Adrenal gland (tissue), 12 donors: ENCODE data around the gene PTPRD. TPM values are rescaled to one million over a fixed set of nuclear protein-coding genes. Genes with fewer than 3 reads are reported as not detected.
"Not testable (repeated sequence)": the region's sequence is repeated elsewhere in the genome, so short reads cannot be mapped to it uniquely, and the experiment has no call there.

Experiments
- DNase-seq, 7 donors: peaks; one replicate each; pipeline ENCODE4 v3.0.0-alpha.2; 2019 to 2020
- H3K27ac ChIP-seq, 5 donors: fragments of 200-600 bp; sonication (generic) in 4 of 5; 1 replicate in 3 of 5; 2 replicates in 2 of 5; pipeline versions ENCODE4 v1.5.1 to v1.8.0; 2016 to 2020; ENCODE audit warnings: mild to moderate bottlenecking in 1 of 5
- H3K27me3 ChIP-seq: fragments of 200-600 bp; 2 replicates; pipeline ENCODE4 v1.8.0; 2021
- H3K36me3 ChIP-seq, 2 donors: fragments of 200-600 bp; replicated peaks in 1 of 2; 1 replicate in 1 of 2; 2 replicates in 1 of 2; pipeline versions ENCODE4 v1.5.1 to v1.8.0; 2018 to 2022
- H3K4me1 ChIP-seq, 2 donors: fragments of 200-600 bp; replicated peaks in 1 of 2; 1 replicate in 1 of 2; 2 replicates in 1 of 2; pipeline versions ENCODE4 v1.5.1 to v1.8.0; 2018 to 2021
- H3K4me3 ChIP-seq, 4 donors: fragments of 200-600 bp; sonication (generic) in 3 of 4; one replicate each; pipeline ENCODE4 v1.5.1; 2016 to 2018
- H3K9me3 ChIP-seq, 3 donors: fragments of 200-600 bp; sonication (generic) in 1 of 3; replicated peaks in 1 of 3; 1 replicate in 2 of 3; 2 replicates in 1 of 3; pipeline versions ENCODE4 v1.5.1 to v1.8.0; 2016 to 2021
- CTCF ChIP-seq, 6 experiments: fragments of 450-650 bp in 4 of 6; fragments of 200-600 bp in 2 of 6; sonication (generic) in 1 of 6; IDR thresholded peaks; 1 replicate in 5 of 6; 2 replicates in 1 of 6; pipeline versions ENCODE4 v1.5.1 to v1.8.0; 2016 to 2021; ENCODE audit warnings: antibody characterized with exemption in 6 of 6, mild to moderate bottlenecking in 2 of 6, moderate library complexity in 1 of 6
- POLR2A ChIP-seq, 2 donors: fragments of 450-650 bp; IDR thresholded peaks; one replicate each; pipeline ENCODE4 v1.6.1; 2017; ENCODE audit warnings: antibody characterized with exemption in 2 of 2, mild to moderate bottlenecking in 2 of 2, moderate library complexity in 1 of 2
- WGBS, 4 donors: extraction: QIAGEN DNeasy Blood & Tissue Kit in 2 of 4; methylation state at CpG; one replicate each; pipeline versions ENCODE4 v1.1.5 to v1.1.7; 2013 to 2017; 5-methylcytosine and 5-hydroxymethylcytosine counted together
- intact Hi-C, 2 donors: fragments of 100-400 bp; cut with DNase I; formaldehyde crosslinking; loops; one replicate each; pipeline versions ENCODE4 v1.14.1 to v1.15.0; 2022 to 2023
- polyA plus RNA-seq, 3 donors: library from polyadenylated mRNA; stranded (reverse); fragments of 200-250 nt in 2 of 3; fragments of 350-450 nt in 1 of 3; fragmentation: Illumina TruSeq in 1 of 3; extraction: RNeasy Lipid Tissue Mini Kit (QIAGEN cat#74804) in 1 of 3; gene quantifications; one replicate each; pipeline ENCODE4 v1.2.3, GENCODE V29; 2013 to 2014
- total RNA-seq, 9 donors: library from RNA; depleted of rRNA in 4 of 9; stranded (reverse); fragments of >200 nt in 4 of 9; fragments of 120-200 nt in 1 of 9; fragmentation: NEBNext Ultra II Directional in 1 of 9; extraction: Animal tissue kit (Norgen Biotek cat#: 25700) in 1 of 9; gene quantifications; one replicate each; pipeline versions ENCODE4 v1.1.0 to v1.2.4, GENCODE V29; 2013 to 2023
- donor health status: healthy with polysubstance abuse.
- donor health status: Bipolar disorder and iron deficiency.
- donor health status: DM: yes; HTN: yes; CAD: no.
- donor health status: DM: no; HTN: no; CAD: no.
- donor health status: DM: no; HTN: no; CAD: no.
- donor health status: DM: yes; HTN: yes; CAD: no.

PTPRD gene
- total and polyA plus RNA-seq, 12 donors = 0.61 to 71.2 (median 4.5) TPM

GRCh38 chr9:10512144-10512543 lies 100.7 kb downstream of the PTPRD start:
- Histone ChIP-seq H3K9me3 (no peaks in the 10 kb centered on the region), H3K4me3 (no peak overlapping the region), H3K4me1 (no peaks in the 10 kb centered on the region), H3K27me3 (no peaks in the 10 kb centered on the region), H3K27ac (no peak overlapping the region), H3K36me3 (no peaks in the 10 kb centered on the region)
- WGBS, 4 donors = 81 to 90% (median 85%) methylated on average over 3 of the region's 3 CpGs
- intact Hi-C loops = no loop called here
- no peak for DNase-seq
- TF ChIP-seq CTCF (IDR thresholded peaks at IDR 0.05) (no peak), POLR2A (IDR thresholded peaks at IDR 0.05) (no peak)

- TF ChIP-seq POLR2A (IDR thresholded peaks at IDR 0.05) (no peak), CTCF (IDR thresholded peaks at IDR 0.05) (no peak)
- no peaks in the 10 kb centered on the region for H3K4me1 ChIP-seq
- no peaks in the 10 kb centered on the region for H3K27me3 ChIP-seq
- H3K36me3 ChIP-seq = no peaks in the 10 kb centered on the region
- no peaks in the 10 kb centered on the region for H3K9me3 ChIP-seq
- 74 to 87% (median 78%) methylated on average over 4 of the region's 4 CpGs for WGBS, 4 donors
- H3K4me3 ChIP-seq = no peak overlapping the region
- intact Hi-C loops = no loop called here
- DNase-seq = no peak
- H3K27ac ChIP-seq = no peak overlapping the region
Observed at GRCh38 chr9:10488937-10489336, 123.9 kb downstream of the PTPRD start.

GRCh38 chr9:10479172-10479571 lies 133.6 kb downstream of the PTPRD start:
- DNase-seq = no peak
- intact Hi-C loops = no loop called here
- 41 to 46% (median 43%) methylated on average over 3 of the region's 3 CpGs for WGBS, 4 donors

GRCh38 chr9:10449201-10449617 lies 163.6 kb downstream of the PTPRD start:
- intact Hi-C loops, H3K4me3 ChIP-seq, DNase-seq, H3K27me3 ChIP-seq, H3K36me3 ChIP-seq, H3K27ac ChIP-seq, H3K4me1 ChIP-seq, H3K9me3 ChIP-seq: not testable (repeated sequence)
- 89 to 95% (median 93%) methylated on average over 8 to 28 of the region's 28 CpGs for WGBS, 4 donors

More at GRCh38 chr9:10479172-10479571, 133.6 kb downstream of the PTPRD start:
- H3K4me3 ChIP-seq = no peak overlapping the region
- no peaks in the 10 kb centered on the region for H3K9me3 ChIP-seq
- no peaks in the 10 kb centered on the region for H3K4me1 ChIP-seq
- no peaks in the 10 kb centered on the region for H3K36me3 ChIP-seq
- H3K27me3 ChIP-seq = no peaks in the 10 kb centered on the region
- no peak for TF ChIP-seq POLR2A (IDR thresholded peaks at IDR 0.05)
- TF ChIP-seq CTCF (IDR thresholded peaks at IDR 0.05) = no peak
- no peak overlapping the region for H3K27ac ChIP-seq

GRCh38 chr9:10447036-10447435 lies 165.8 kb downstream of the PTPRD start:
- Histone ChIP-seq H3K4me3 (no peak overlapping the region), H3K27ac (no peak overlapping the region), H3K36me3 (no peaks in the 10 kb centered on the region), H3K27me3 (no peaks in the 10 kb centered on the region), H3K9me3 (no peaks in the 10 kb centered on the region), H3K4me1 (no peaks in the 10 kb centered on the region)
- DNase-seq = no peak
- intact Hi-C loops = no loop called here
- 53 to 72% (median 65%) methylated on average over 3 of the region's 3 CpGs for WGBS, 4 donors
- TF ChIP-seq POLR2A (IDR thresholded peaks at IDR 0.05) (no peak), CTCF (IDR thresholded peaks at IDR 0.05) (no peak)
